GM19324 (cell line): ENCODE measurements around the gene RPS6KA2.

Source experiments
- ATAC-seq: cut with Tn5 transposase; IDR thresholded peaks from one replicate; pipeline ENCODE4 v1.9.1; 2021; ENCODE audit warnings: mild to moderate bottlenecking, moderate library complexity; ENCODE audit not compliant: unreplicated experiment, low FRiP score

RPS6KA2 gene

DNA sequence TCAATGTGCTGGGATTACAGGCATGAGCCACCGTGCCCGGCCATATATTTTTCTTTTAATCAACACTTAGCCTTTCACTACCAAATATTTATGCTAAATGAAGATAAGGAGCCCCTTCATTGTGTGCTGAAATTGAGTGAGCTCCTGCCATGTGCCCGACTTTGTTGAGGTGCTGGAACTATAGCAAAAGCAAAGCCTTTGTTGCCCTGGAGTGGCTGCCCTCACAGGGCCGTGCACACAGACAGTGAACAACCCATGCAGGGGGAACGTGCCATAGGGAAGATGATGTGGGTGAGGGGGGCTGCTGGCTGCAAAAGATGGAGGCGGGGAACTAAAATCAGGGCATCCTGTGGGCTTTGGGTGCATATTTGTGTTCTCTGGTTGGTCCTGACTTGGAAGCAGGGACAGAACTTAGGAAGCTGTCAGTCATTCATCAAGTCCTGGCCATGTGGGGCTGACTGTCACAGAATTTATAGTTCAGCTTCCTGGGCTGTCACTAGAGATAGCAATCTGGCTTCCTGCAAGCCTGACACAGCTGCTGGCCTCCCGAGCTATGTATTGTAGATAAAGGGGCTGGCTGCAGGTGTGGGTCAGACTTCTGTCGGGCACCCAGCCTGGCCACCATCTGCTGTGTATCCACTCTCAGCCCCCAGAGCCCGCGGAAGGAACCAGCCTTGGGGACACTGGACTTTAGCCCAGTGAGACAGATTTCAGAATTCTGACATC, 187.5 kb downstream of the RPS6KA2 start:
- ATAC-seq: no peak

DNA sequence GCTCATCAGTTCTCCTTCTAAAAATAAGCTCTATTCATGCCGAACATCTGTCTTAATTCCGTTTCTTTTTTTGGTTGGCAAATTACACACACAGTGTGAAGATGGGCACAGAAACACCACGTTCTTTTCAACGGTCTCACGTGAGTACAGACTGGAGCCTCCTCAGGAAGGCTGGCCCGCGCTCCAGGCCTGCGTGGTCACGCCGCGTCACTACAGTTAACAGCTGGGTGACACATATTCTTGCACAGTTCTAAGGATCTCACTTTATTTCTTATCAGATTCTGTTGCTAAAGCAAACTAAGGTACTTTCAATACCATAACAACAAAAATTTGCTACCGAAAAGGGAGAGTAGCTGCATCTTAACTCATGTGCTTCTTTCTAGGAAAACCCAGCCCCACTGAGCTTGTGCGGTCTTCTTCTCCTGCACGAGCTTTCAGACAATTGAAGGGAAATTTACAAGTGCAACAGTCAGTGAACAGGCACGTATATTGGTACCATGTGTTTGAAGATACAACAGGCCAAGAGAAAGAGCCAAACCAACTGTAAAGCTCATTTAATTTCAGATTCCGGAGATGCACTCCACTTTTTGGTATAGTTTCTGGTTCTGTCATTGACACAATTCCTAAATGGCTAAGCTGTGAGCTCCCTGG, 188.7 kb downstream of the RPS6KA2 start:
- no peak for ATAC-seq

DNA sequence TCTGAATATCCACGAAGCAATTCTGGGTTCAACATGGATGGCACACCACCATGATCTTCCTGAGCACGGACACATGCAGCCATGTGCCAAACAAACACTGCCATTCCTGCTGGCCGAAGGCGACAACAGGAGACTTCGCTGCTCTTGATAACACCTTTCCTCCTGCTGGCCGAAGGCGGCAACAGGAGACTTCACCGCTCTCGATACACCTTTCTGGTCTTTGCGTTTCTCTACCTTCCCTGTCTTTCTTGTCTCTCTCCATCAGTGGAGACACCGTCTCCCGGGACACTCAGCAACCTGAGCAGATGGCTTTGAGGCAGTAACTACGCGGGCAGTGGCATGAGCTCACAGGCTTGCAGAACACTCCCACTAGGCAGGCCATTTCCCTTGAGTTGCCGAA, 189.4 kb downstream of the RPS6KA2 start:
- ATAC-seq: no peak

DNA sequence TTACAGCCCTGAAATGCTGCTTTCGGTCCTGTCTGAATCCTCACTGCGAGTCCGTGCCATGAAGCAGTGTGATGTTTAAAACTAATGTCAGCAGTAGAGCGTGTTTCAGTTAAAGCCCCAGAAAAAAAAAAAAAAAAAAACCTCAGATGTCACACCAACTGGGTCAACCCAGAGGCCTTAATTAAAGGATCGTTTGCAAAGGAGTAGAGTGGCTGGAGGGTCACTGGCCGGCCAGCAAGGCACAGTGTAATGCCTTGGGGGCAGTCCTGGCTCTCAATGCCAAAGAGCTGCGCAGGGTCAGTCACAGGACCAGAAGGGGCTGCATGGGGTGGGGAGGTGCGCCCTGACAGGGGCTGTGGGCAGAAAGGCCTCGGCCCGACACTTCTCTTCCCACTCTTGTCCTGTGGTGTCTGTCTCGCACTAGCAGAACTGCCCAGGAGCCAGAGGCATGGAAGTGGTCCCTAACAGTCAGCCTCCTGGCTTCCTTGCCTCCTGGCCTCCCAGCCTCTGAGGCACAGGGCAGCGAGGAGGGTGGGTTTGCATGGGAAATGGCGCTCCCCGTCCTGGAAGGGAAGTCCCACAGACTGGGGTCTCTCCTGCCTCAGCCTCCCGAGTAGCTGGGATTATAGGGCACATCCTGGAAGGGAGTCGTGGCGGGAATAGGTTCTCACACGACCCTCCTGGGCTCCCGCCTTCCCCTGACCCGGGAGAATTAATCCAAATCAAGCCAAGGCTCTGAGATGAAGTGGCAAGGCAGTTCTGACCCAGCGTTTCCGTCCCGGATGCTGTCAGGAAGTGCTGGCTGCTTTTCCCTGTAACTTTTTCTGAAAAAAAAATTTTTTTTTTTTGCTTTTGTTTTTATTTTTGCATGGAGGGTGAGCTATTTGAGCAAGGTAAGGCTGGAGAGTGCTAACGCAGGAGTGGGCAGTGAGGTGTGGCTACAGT, 190.6 kb downstream of the RPS6KA2 start:
- ATAC-seq: no peak

DNA sequence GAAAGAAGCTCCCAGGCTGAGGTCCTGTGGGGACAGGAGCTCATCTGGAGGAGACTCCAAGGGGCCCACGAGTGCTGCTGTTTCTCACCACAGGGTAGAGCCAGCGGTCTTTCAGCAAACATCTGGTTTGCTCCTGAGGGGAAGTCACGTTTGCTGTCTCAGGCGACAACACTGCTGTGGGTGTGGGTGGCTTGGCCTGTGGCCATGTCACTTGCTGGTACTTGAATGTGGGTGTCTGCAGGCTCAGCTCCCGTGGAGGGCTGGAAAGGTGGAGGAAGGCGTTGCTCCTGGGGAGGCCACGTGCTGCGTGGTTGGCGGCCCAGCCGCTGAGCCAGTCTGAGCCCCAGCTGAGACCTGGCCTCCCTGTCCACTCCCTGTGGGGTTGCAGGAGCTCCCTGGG, 191.5 kb downstream of the RPS6KA2 start:
- ATAC-seq: no peak

DNA sequence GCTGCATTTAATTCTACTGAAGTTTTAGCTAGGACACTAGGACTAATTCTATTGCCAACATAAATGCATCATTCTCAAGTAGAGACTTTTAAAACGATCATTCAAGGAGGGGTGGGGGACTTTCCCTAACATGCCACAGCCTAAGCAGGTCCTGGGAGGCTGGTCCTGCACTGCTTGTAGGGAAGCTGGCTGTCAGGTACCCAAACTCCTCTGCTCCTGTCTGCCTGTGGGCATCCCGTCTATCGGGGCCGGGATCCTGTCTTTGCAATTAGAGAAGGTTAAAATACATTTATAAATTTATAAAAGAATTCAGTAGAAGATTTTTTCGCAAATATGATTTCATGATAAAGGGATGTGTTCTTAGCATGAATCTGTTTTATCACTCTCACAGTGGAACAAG, 192.7 kb downstream of the RPS6KA2 start:
- ATAC-seq: no peak

DNA sequence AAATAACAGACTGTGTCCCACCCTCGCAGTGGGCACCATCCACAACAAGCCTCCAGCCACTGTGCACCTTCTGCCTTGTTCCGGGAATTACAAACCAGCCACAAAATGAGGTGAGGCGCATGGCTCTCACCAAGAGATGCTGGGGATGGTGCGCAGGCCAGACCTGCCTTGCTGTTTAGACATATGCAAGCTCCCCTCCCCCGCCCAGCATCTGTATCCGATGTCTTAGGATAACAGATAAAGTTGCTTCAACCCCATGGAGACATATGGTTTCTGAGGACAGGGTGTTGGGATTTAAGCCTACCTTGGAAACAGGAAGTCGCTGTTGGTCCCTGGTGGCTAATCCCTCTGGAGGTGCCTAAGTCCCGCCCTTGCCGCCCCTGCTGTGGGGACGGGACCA, 194.0 kb downstream of the RPS6KA2 start:
- no peak for ATAC-seq

DNA sequence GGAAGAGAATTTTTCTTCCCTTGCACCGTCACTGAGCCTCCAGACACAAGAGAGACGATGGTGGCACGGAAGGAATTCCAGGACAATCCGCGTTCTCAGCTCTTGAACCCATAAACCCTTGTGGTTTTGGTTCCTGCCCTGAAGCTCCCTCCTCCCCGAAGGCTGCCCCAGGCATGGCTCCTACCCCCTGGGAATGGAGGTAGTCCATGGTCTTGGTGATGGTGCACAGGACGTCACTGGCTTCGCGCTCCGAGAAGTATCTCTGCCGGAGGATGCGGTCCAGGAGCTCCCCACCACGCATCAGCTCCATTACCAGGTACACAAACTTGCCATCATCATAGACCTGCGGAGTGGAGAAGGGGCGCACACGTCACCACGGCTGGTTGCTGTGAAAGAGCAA, 196.8 kb downstream of the RPS6KA2 start:
- no peak for ATAC-seq

DNA sequence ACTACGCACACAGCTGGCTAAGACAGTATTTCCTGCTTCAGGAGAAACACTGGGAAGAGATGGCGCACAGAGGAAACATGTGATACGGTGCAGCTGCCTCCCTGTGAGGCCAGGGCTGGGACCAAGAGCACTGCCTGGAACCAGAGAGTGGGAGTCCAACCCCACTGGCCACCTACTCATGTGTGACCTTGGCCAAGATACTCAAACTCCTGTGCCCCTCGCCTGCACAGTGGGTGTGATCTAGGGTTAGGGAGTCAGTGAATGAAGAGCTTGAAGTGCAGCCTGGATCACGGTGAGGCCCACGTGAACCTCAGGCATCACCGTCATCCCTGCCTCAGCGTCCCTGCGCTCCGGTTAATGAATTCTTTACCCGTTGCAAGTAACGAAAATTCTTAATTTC, 202.6 kb downstream of the RPS6KA2 start:
- no peak for ATAC-seq

DNA sequence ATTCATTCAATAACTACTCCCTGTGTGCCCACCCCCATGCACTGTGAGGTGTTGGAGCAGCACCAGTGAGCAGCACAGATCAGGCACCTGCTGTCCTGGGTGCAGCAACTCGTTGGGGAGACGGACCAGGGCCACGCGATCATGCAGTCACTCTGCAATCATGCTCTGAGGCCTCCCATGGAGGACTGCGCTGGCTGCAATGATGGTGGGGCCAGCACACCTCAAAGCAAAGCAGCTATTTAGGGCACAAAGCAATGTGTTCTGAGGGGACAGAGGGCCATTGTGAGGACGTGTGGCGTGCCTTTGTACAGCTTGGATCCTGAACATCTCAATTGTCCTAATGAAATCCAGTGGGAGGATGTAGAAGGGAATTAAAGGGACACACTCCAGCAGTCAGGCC, 203.3 kb downstream of the RPS6KA2 start:
- no peak for ATAC-seq

DNA sequence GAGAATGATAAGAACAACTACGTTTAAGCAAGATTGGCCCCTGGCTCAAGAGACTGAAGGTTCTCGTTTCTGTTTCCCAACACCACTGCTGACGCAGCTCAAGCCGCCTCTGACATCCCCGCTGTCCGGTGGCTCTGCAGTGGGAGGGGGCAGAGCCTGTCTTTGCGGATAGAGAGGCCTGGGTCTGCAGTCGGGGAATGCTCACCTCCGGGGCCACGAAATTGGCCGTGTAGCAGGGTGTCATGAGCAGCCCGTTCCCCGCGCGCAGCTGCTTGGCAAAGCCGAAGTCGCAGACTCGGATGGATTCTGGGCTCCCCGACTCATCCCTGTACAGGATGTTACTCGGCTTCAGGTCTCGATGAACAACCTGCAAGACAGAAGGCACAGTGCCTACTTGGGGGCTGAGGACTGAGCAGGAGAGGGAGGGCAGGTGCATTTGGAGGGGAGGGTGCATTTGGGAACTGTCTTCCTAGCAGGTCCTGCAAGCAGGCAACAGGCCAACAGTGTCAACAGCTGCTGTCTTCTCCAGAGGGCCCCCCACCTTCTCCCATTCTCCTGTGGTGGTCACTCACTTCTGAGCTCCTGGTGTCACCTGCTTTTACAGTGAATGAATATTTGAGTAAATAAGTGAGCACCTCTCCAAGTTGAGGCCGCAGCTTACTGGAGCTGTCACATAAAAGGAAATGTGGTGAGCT, 203.9 kb downstream of the RPS6KA2 start:
- no peak for ATAC-seq

DNA sequence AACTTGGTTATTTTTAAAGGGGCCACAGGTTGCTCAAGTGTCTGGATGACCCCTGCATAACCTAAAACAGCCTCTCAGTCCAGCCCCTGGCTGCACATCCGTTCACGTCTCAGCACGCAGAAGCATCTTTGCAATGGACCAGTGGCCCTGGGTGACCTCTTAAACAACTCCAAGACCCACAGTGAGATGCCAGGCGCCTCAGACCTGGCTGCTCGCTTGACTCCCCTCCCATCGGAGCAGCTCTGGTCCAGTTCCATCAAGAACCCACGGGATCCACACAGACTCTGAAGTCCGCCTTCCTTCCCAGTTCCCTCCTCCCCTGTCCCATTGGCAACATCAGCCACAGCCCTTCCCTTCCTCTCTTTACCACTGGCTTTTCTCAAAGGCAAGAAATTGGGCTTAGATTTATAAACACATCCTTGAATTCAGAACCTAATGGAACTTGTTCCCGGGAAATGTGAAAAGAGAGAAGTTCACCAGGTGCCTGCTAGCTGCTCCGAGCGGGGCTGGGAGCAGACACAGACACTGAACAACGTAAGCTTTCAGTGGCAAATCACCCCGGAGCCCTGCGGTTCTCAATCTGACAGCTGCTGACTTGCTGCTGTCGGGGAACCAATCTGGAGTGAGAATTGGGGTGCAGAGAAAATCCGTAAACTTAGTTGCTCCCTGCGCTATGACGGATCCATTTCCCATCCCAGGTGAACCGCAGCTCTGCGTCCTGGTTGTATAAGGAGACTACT, 204.7 kb downstream of the RPS6KA2 start:
- no peak for ATAC-seq

DNA sequence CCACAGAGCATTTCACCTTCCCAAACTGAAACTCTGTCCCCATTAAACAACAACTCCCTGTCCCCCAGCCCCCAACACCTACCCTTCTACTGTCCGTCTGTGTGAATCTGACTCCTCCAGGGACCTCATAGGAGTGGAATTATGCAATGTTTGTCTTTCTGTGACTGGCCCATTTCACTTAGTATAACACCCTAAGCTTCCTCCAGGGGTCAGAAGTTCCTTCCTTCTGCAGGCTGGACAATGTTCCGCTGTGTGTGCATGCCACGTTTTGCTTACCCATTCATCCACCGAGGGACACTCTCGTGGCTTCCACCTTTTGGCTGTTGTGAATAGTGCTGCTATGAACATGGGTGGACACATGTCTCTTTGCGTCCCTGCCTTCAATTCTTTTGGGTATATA, 206.7 kb downstream of the RPS6KA2 start:
- no peak for ATAC-seq

DNA sequence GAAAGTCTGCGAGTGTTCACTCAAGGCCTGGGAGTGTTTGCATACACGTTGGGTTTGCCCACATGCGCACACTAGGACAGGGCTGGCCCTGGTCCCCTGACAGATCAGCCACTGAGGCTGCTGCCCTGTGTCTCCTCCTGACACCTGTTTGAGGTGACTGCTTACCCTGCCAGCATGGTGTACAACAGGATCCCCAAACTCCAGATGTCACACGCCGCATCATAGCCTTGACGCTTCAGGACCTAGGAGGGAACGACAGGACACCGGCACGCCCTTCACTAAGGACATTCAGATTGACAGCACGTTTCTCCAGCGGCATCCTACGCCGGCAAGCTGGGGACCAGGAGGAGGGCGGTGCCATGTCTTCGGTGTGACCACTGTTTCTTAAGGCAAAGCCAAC, 207.3 kb downstream of the RPS6KA2 start:
- peak; percentile 31 for ATAC-seq

DNA sequence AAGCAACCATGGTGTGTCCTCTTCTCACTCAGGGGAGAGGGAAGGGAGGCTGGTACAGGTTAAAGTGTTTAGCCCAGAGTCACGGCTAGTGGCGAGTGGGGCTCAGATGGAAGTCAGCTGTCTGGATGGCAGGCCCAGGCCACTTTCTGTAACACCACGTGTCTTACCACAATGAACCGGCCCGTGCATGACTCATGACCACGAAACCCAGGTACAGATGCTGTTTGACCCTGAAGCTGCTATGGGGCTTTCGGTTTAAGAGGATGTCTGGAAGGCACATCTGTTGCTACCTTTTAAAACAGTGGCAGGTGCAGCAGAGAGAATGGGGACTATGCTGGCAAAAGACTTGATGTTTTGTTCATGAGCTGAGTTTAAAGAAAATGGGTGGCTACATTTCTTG, 207.8 kb downstream of the RPS6KA2 start:
- peak; percentile 87 for ATAC-seq

DNA sequence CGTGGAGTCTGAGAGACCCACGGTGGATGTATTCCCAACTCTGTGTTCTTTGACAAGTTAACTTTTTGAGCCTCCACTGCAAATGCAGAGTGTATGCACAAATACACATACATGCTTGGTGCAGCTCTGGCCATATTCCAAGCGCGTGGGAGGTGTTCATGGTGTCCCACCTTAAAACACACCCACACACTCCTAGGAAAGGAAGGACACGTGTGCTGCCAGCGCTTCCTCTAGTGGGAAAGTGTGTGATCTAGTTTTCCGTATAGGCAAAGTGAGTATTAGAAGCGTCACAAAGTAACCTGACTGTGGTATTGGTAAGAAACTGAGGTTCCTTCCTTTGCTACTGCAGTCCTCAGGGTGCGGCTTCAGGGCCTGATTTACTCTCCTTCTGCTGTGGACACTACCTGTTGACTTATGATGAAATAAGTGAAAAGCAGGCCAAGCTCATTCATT, 208.3 kb downstream of the RPS6KA2 start:
- no peak for ATAC-seq

DNA sequence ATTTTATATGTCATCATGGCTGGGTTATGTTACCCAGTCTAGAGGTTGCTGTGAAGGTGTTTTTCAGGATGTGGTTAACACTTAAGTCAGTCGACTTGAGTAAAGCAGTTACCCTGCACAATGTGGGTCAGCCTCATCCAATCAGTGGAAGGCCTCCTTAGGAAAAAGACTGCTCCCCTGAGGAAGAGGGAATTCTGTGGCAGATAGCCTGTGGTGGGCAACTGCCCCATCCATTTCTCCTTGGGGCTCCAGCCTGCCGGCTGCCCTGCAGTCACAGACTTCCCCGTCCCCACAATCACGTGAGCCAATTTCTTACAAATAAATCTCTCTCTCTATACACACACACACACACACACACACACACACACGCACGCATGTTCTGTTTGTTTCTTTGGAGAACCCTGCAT, 209.8 kb downstream of the RPS6KA2 start:
- no peak for ATAC-seq

DNA sequence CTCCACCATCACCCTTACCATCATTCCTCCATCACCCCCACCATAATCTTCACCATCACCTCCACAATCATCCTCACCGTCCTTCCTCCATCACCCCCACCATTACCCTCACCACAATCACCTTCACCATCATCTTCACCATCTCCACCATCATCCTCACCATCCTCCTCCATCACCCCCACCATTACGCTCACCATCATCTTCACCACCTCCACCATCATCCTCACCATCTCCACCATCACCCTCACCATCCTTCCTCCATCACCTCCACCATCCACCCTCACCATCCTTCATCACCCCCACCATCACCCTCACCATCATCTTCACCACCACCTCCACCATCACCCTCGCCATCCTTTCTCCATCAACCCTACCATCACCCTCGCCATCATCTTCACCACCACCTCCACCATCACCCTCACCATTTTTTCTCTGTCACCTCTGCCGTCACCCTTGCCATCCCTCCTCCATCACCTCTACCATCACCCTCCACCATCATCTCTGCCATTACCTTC, 211.2 kb downstream of the RPS6KA2 start:
- no peak for ATAC-seq

DNA sequence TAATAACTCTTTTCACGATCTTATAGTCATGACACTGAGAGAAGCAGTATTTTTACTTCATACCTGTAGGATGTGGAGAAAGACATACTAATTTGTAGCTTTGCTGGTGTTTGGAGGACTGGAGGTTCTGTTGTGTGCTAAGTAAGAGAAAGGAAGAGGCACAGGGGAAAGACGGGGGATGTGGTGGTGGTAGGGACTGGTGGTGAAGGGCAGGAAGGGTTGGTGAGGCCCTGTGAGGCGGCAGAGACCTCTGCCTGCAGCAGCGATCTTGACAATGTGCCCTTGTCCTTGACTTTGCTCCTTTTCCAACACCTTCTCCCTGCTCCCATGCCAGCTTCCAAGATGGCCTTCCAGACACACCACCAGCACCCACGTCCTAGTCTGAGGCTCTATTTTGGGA, 211.7 kb downstream of the RPS6KA2 start:
- ATAC-seq: no peak

DNA sequence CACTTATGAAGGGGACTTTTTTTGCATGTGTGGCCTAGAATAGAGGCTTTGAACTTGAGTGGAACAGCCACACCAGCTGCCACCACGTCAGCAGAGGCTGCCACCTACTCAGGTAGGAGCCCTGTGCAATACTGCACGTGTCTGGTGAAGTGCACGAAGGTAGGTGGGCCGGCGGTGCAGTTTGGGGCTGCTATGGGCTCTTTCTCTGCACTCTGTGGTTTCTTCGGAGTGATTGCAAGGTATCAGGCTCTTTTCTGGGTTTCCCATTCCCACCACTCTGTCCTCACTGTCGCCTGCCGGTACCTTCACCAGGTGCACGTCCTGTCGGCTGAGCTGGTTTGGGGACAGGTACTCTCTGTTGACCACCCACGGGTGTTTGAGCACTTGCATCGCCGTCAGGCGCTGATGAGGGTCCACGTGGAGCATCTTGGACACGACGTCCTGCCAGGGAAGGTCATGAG, 213.5 kb downstream of the RPS6KA2 start:
- no peak for ATAC-seq
